ENCODE results near the gene LSP1. TPM values are rescaled to one million over a fixed set of nuclear protein-coding genes. Genes with fewer than 3 reads are reported as not detected.

The LSP1 gene
- total RNA-seq, 3 donors from 2014 or later (not counting 1 experiment from before 2014, with no cell fraction given), result 487 to 595 (median 536) TPM

DNA sequence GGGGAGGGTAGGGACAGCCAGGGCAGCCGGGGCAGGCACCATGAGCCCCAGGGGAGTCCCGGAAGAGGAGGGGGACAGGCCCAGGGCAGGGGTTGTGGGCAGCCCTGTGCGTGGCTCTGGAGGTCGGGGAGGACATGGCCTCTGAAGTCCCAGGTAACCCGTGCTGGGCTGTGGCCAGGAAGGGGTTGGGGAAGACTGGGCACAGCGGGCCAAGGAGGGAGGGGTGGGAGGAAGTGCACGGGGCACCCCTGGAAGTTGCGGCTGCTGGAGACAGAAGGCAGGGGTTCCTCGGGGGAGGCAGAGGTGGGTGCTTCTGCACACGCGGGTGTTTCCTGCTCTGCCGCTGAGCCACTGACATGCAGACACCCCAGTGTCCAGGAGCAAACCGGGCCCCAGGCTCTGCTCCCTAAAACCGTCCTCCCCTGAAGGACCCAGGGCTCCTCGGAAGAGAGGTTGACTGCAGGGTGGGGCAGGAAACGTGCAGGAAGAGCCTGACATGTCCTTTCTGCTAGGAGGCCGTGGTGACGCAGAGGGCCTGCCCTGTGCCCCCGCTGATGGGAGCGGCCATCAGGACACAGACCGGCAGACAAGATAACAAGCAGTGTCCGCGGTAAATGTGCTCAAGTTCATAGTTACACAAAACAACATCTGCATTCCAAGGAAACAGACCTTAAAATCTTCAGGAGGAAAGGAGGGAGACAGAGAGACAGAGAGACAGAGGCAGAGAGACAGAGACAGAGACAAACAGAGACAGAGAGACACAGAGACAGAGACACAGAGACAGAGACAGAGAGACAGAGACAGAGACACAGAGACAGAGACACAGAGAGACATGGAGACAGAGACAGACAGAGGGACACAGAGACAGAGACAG is 8.4 kb upstream of the LSP1 start:
- no peaks in the 10 kb centered on the region for H3K36me3 Mint-ChIP-seq
- H3K27ac Mint-ChIP-seq, result peak overlapping the region; percentile 57 to 79
- H3K27me3 ChIP-seq (ENCODE audit: control insufficient read depth, insufficient read depth, low read length), result no peaks in the 10 kb centered on the region
- H3K27ac ChIP-seq (ENCODE audit: low read length), result peak overlapping the region; percentile 43
- ATAC-seq, result peak; percentile 55 to 67 (median 62)
- peak overlapping the region; percentile 41 for H3K4me3 Mint-ChIP-seq
- H3K36me3 ChIP-seq (ENCODE audit: control insufficient read depth, insufficient read depth, low read length), result no peaks in the 10 kb centered on the region
- H3K4me3 ChIP-seq (ENCODE audit: low read length), result no peak overlapping the region
- no peaks in the 10 kb centered on the region for H3K9me3 ChIP-seq (ENCODE audit: control insufficient read depth, insufficient read depth, low read length)
- 2% methylated on average over 23 of the region's 23 CpGs for WGBS (ENCODE audit: insufficient coverage)
- no peaks in the 10 kb centered on the region for H3K9me3 Mint-ChIP-seq
- intact Hi-C loops (cut with micrococcal nuclease), result no loop called here
- DNase-seq, result peak; percentile 37 to 71
- peaks cover 30 to 69% of the 10 kb centered on the region in 2 donors for H3K4me1 Mint-ChIP-seq
- TF ChIP-seq, protein P1, sequence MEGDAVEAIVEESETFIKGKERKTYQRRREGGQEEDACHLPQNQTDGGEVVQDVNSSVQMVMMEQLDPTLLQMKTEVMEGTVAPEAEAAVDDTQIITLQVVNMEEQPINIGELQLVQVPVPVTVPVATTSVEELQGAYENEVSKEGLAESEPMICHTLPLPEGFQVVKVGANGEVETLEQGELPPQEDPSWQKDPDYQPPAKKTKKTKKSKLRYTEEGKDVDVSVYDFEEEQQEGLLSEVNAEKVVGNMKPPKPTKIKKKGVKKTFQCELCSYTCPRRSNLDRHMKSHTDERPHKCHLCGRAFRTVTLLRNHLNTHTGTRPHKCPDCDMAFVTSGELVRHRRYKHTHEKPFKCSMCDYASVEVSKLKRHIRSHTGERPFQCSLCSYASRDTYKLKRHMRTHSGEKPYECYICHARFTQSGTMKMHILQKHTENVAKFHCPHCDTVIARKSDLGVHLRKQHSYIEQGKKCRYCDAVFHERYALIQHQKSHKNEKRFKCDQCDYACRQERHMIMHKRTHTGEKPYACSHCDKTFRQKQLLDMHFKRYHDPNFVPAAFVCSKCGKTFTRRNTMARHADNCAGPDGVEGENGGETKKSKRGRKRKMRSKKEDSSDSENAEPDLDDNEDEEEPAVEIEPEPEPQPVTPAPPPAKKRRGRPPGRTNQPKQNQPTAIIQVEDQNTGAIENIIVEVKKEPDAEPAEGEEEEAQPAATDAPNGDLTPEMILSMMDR (IDR thresholded peaks at IDR 0.05), result no peak
- peaks cover 0 to 4% of the 10 kb centered on the region in 2 donors for H3K27me3 Mint-ChIP-seq (ENCODE audit: low read depth in 2 of 2)
- H3K4me1 ChIP-seq (ENCODE audit: control insufficient read depth, insufficient read depth, low read length), result peaks cover 96% of the 10 kb centered on the region

GRCh38 chr11:1845095-1845429 is 7.8 kb upstream of the LSP1 start:
- Mint-ChIP-seq H3K9me3 (no peaks in the 10 kb centered on the region), H3K4me3 (peak overlapping the region; percentile 41), H3K4me1 (peaks cover 36 to 69% of the 10 kb centered on the region in 2 donors), H3K27me3 (ENCODE audit: low read depth in 2 of 2) (peaks cover 0 to 4% of the 10 kb centered on the region in 2 donors), H3K36me3 (no peaks in the 10 kb centered on the region), H3K27ac (peak overlapping the region; percentile 57 to 79)
- Histone ChIP-seq H3K4me3 (ENCODE audit: low read length) (no peak overlapping the region), H3K27me3 (ENCODE audit: control insufficient read depth, insufficient read depth, low read length) (no peaks in the 10 kb centered on the region), H3K36me3 (ENCODE audit: control insufficient read depth, insufficient read depth, low read length) (no peaks in the 10 kb centered on the region), H3K27ac (ENCODE audit: low read length) (peak overlapping the region; percentile 34), H3K9me3 (ENCODE audit: control insufficient read depth, insufficient read depth, low read length) (no peaks in the 10 kb centered on the region), H3K4me1 (ENCODE audit: control insufficient read depth, insufficient read depth, low read length) (peaks cover 96% of the 10 kb centered on the region)
- WGBS (ENCODE audit: insufficient coverage), result 76% methylated on average over 1 of the region's 1 CpG
- intact Hi-C loops (cut with micrococcal nuclease), result no loop called here
- DNase-seq (no peak), ATAC-seq (no peak)
- TF ChIP-seq, protein P1 (IDR thresholded peaks at IDR 0.05), result no peak

DNA sequence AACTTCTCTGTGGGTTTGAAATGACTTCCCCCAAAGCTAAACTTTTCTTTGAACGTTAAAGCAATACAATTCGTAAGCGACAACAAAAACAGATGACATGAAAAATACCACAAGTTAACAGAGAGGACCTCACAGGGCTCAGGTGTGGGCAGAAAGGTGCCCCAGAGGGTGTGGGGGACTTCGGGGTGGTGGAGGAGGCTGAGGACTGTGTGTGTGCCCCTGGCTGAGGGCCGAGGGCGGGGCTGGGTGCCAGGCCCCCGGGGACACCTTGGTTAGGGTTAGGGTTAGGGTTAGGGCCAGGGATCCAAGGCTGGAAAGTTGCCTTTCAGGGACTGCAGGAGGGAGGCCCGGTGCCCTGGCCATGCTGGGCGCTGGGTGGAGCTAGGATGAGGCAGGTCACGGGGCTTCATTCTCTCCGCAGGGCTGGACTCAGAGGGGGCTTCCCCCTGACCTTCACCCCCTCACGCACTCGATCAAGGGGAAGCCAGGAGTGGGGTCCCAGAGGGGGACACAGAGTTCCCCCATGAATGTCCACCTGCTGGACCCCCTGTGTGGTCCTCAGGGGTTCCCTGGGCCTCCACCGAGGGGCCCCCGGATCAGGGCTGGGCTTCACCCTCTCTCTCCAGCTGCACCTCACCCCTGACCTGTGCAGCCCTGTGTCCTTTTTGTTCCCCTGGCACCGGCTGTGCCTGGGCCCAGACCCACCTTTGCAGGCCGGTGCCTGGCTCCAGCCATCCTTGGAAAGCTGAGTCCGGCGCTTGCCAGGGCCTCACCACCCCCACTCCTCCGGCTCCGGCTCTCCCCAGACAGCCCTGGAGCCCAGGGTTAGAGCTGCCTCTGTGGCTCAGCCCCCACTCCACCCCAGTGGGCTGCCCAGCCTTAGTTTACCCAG is 7.1 kb upstream of the LSP1 start:
- Histone ChIP-seq H3K4me1 (ENCODE audit: control insufficient read depth, insufficient read depth, low read length) (peaks cover 97% of the 10 kb centered on the region), H3K36me3 (ENCODE audit: control insufficient read depth, insufficient read depth, low read length) (no peaks in the 10 kb centered on the region), H3K27me3 (ENCODE audit: control insufficient read depth, insufficient read depth, low read length) (no peaks in the 10 kb centered on the region), H3K9me3 (ENCODE audit: control insufficient read depth, insufficient read depth, low read length) (no peaks in the 10 kb centered on the region), H3K4me3 (ENCODE audit: low read length) (no peak overlapping the region), H3K27ac (ENCODE audit: low read length) (peak overlapping the region; percentile 26)
- Mint-ChIP-seq H3K27me3 (ENCODE audit: low read depth in 2 of 2) (peaks cover 0 to 4% of the 10 kb centered on the region in 2 donors), H3K27ac (peak overlapping the region; percentile 57 to 79), H3K4me1 (peaks cover 43 to 72% of the 10 kb centered on the region in 2 donors), H3K36me3 (no peaks in the 10 kb centered on the region), H3K9me3 (no peaks in the 10 kb centered on the region), H3K4me3 (peak overlapping the region; percentile 41)
- TF ChIP-seq, protein P1 (IDR thresholded peaks at IDR 0.05), result no peak
- DNase-seq (peak in 1 of 2 donors; percentile 67), ATAC-seq (peak in 2 of 3 donors; percentile 30 to 32)
- WGBS (ENCODE audit: insufficient coverage), result 75% methylated on average over 18 of the region's 21 CpGs
- intact Hi-C loops (cut with micrococcal nuclease), result no loop called here
